Measurements from ENCODE around the gene MANF. TPM values are rescaled to one million over a fixed set of nuclear protein-coding genes. Genes with fewer than 3 reads are reported as not detected.

The MANF gene
- total RNA-seq, 4 donors from 2014 or later, result 16.2 to 34.6 (median 24.9) TPM

- Histone ChIP-seq H3K4me3 (no peak overlapping the region), H3K9me3 (no peaks in the 10 kb centered on the region), H3K4me1 (peaks cover 18 to 34% (median 21%) of the 10 kb centered on the region in 4 donors), H3K36me3 (peaks cover 0 to 6% (median 4%) of the 10 kb centered on the region in 4 donors), H3K27ac (replicated peaks in 1 of 4) (peak overlapping the region; percentile 76 to 83 (median 79)), H3K27me3 (no peaks in the 10 kb centered on the region)
- TF ChIP-seq POLR2A (IDR thresholded peaks at IDR 0.05; ENCODE audit: low read depth) (no peak), POLR2AphosphoS5 (IDR thresholded peaks at IDR 0.05) (peak in 1 of 2 donors; percentile 75)
- 49% methylated on average over 4 of the region's 4 CpGs for WGBS
- intact Hi-C loops (cut with DNase I), result no loop called here
- peak; percentile 90 for DNase-seq (ENCODE audit: extremely low spot score)
Observed at GRCh38 chr3:51340013-51340829, 44.9 kb upstream of the MANF start.

GRCh38 chr3:51340989-51341636 is 44.0 kb upstream of the MANF start:
- no peaks in the 10 kb centered on the region for H3K9me3 ChIP-seq
- peaks cover 18 to 34% (median 21%) of the 10 kb centered on the region in 4 donors for H3K4me1 ChIP-seq
- no peaks in the 10 kb centered on the region for H3K27me3 ChIP-seq
- peaks cover 0 to 6% (median 4%) of the 10 kb centered on the region in 4 donors for H3K36me3 ChIP-seq
- WGBS, result 78% methylated on average over 8 of the region's 8 CpGs
- peak; percentile 19 for DNase-seq (ENCODE audit: extremely low spot score)
- TF ChIP-seq CTCF (IDR thresholded peaks at IDR 0.05) (no peak), POLR2A (IDR thresholded peaks at IDR 0.05; ENCODE audit: low read depth) (no peak), POLR2AphosphoS5 (IDR thresholded peaks at IDR 0.05) (no peak), EP300 (IDR thresholded peaks at IDR 0.05) (no peak)
- no peak overlapping the region for H3K4me3 ChIP-seq
- H3K27ac ChIP-seq (replicated peaks in 1 of 4), result peak overlapping the region; percentile 76 to 83 (median 79)
- intact Hi-C loops (cut with DNase I), result no loop called here

GRCh38 chr3:51343918-51344687 is 41.0 kb upstream of the MANF start:
- no peak for TF ChIP-seq POLR2AphosphoS5 (IDR thresholded peaks at IDR 0.05)
- no peak for TF ChIP-seq EP300 (IDR thresholded peaks at IDR 0.05)
- TF ChIP-seq POLR2A (IDR thresholded peaks at IDR 0.05; ENCODE audit: low read depth), result no peak
- TF ChIP-seq CTCF (IDR thresholded peaks at IDR 0.05), result no peak
- no peaks in the 10 kb centered on the region for H3K27me3 ChIP-seq
- 58% methylated on average over 4 of the region's 7 CpGs for WGBS
- H3K36me3 ChIP-seq, result peaks cover 0 to 3% (median 0%) of the 10 kb centered on the region in 4 donors
- intact Hi-C loops (cut with DNase I), result no loop called here
- H3K27ac ChIP-seq (replicated peaks in 1 of 4), result no peak overlapping the region
- peaks cover 18 to 22% (median 21%) of the 10 kb centered on the region in 4 donors for H3K4me1 ChIP-seq
- no peaks in the 10 kb centered on the region for H3K9me3 ChIP-seq
- DNase-seq (ENCODE audit: extremely low spot score), result no peak
- no peak overlapping the region for H3K4me3 ChIP-seq

- WGBS, result 100% methylated on average over 1 of the region's 1 CpG
- Histone ChIP-seq H3K27me3 (no peaks in the 10 kb centered on the region), H3K27ac (replicated peaks in 1 of 4) (no peak overlapping the region), H3K9me3 (no peaks in the 10 kb centered on the region), H3K36me3 (peaks cover 0 to 17% (median 4%) of the 10 kb centered on the region in 4 donors), H3K4me3 (no peak overlapping the region), H3K4me1 (no peaks in the 10 kb centered on the region)
- TF ChIP-seq POLR2A (IDR thresholded peaks at IDR 0.05; ENCODE audit: low read depth), result no peak
- no peak for TF ChIP-seq POLR2AphosphoS5 (IDR thresholded peaks at IDR 0.05)
- TF ChIP-seq CTCF (IDR thresholded peaks at IDR 0.05), result no peak
- no peak for TF ChIP-seq EP300 (IDR thresholded peaks at IDR 0.05)
- DNase-seq (ENCODE audit: extremely low spot score), result no peak
- intact Hi-C loops (cut with DNase I), result no loop called here
Observed at GRCh38 chr3:51350751-51351150, 34.3 kb upstream of the MANF start.
